Lower leg skin (tissue), 4 donors: Measurements from ENCODE around the gene TMPRSS13. TPM values are rescaled to one million over a fixed set of nuclear protein-coding genes. Genes with fewer than 3 reads are reported as not detected.

Experiments
- DNase-seq, 2 donors: peaks; one replicate each; pipeline ENCODE4 v3.0.0-alpha.2; 2019; ENCODE audit warnings: low spot score in 2 of 2
- H3K4me3 ChIP-seq: fragments of 200-600 bp; sonication (generic); 2 replicates; pipeline ENCODE4 v1.5.1; 2017; ENCODE audit warnings: mild to moderate bottlenecking, low read depth; ENCODE audit not compliant: poor library complexity, severe bottlenecking
- CTCF ChIP-seq, 3 donors: fragments of 450-650 bp; IDR thresholded peaks; one replicate each; pipeline ENCODE4 v1.5.1; 2016; ENCODE audit warnings: antibody characterized with exemption in 3 of 3, mild to moderate bottlenecking in 3 of 3, moderate library complexity in 2 of 3
- POLR2A ChIP-seq, 2 donors: fragments of 450-650 bp; IDR thresholded peaks; one replicate each; pipeline ENCODE4 v1.6.1; 2016 to 2017; ENCODE audit warnings: antibody characterized with exemption in 2 of 2, mild to moderate bottlenecking in 1 of 2, moderate library complexity in 1 of 2
- WGBS, 2 donors: methylation state at CpG; one replicate each; pipeline ENCODE4 v1.1.5; 2018; 5-methylcytosine and 5-hydroxymethylcytosine counted together
- intact Hi-C: fragments of 100-400 bp; cut with DNase I; formaldehyde crosslinking; loops from one replicate; pipeline ENCODE4 v1.15.0; 2023; ENCODE audit warnings: low total_unique reads
- total RNA-seq, 4 donors: library from RNA; depleted of rRNA; stranded (reverse); fragments of >200 nt; gene quantifications; one replicate each; pipeline ENCODE4 v1.1.0, GENCODE V29; 2016

The TMPRSS13 gene
- total RNA-seq, 4 donors from 2014 or later = 100 to 171 (median 127) TPM

- no peak overlapping the region for H3K4me3 ChIP-seq
- no peak for DNase-seq
- WGBS, 2 donors = 84 to 85% methylated on average over 11 of the region's 11 CpGs
- no peak for TF ChIP-seq POLR2A (IDR thresholded peaks at IDR 0.05)
- no peak for TF ChIP-seq CTCF (IDR thresholded peaks at IDR 0.05)
- intact Hi-C loops = no loop called here
Observed at GRCh38 chr11:117925198-117925925, 3.8 kb downstream of the TMPRSS13 start.

GRCh38 chr11:117924631-117925170 is 4.5 kb downstream of the TMPRSS13 start:
- no peak overlapping the region for H3K4me3 ChIP-seq
- WGBS, 2 donors = 93 to 94% methylated on average over 11 of the region's 11 CpGs
- no peak for DNase-seq
- intact Hi-C loops = no loop called here
- TF ChIP-seq POLR2A (IDR thresholded peaks at IDR 0.05) (no peak), CTCF (IDR thresholded peaks at IDR 0.05) (no peak)

- no peak for TF ChIP-seq POLR2A (IDR thresholded peaks at IDR 0.05)
- no peak for TF ChIP-seq CTCF (IDR thresholded peaks at IDR 0.05)
- WGBS, 2 donors = 75 to 77% methylated on average over 7 of the region's 7 CpGs
- DNase-seq = no peak
- no peak overlapping the region for H3K4me3 ChIP-seq
- intact Hi-C loops = no loop called here
Observed at GRCh38 chr11:117923773-117924172, 5.4 kb downstream of the TMPRSS13 start.

- no peak for TF ChIP-seq CTCF (IDR thresholded peaks at IDR 0.05)
- no peak for TF ChIP-seq POLR2A (IDR thresholded peaks at IDR 0.05)
- intact Hi-C loops = no loop called here
- 90 to 98% methylated on average over 4 of the region's 4 CpGs for WGBS, 2 donors
Observed at GRCh38 chr11:117923275-117923674, 5.9 kb downstream of the TMPRSS13 start.

DNA sequence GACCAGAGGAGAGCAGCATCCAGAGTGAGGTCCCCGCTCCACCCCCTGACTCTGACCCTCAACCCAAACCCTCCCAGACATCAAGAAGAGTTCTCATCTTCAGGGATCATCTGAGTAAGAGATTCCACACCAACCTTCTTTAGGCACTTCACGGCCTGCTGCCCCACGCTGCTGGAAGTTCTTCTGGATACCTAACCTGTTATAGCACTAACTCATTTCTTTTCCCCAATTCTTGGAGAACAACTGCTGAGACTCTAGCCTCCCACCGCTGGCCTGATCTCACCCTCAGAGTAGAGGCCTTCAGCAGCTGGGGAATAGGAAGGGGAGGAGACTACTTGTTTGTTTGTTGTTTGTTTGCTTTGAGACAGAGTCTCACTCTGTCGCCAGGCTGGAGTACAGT is 7.3 kb downstream of the TMPRSS13 start:
- 96 to 97% methylated on average over 5 of the region's 5 CpGs for WGBS, 2 donors
- intact Hi-C loops = no loop called here
- no peak for TF ChIP-seq CTCF (IDR thresholded peaks at IDR 0.05)
- no peak for TF ChIP-seq POLR2A (IDR thresholded peaks at IDR 0.05)
- no peak for DNase-seq
- H3K4me3 ChIP-seq = no peak overlapping the region

More at GRCh38 chr11:117923275-117923674, 5.9 kb downstream of the TMPRSS13 start:
- no peak for DNase-seq
- H3K4me3 ChIP-seq = no peak overlapping the region
